D721Med (cell line): Measurements from ENCODE around the gene ZNF724.
"Not testable (repeated sequence)": the region's sequence is repeated elsewhere in the genome, so short reads cannot be mapped to it uniquely, and the experiment has no call there.

Source experiments
- DNase-seq: peaks from one replicate; pipeline ENCODE4 v3.0.0; 2011; ENCODE audit warnings: low spot score; ENCODE audit not compliant: insufficient read length
- FAIRE-seq: peaks from 2 replicates; lab custom pipeline; 2011; peaks lifted over from hg19 to GRCh38; lab: Jason Lieb, UNC
- CTCF ChIP-seq: IDR thresholded peaks from 2 replicates; pipeline ENCODE4 v1.5.1; 2012; ENCODE audit warnings: mild to moderate bottlenecking, control low read depth; ENCODE audit not compliant: insufficient read depth; ENCODE audit errors: missing control alignments

Gene ZNF724

GRCh38 chr19:23281663-23282276, 31.6 kb upstream of the ZNF724 start:
- FAIRE-seq = no peak
- TF ChIP-seq CTCF = no peak
- DNase-seq = no peak

- not testable (repeated sequence) for DNase-seq, FAIRE-seq
Measured at GRCh38 chr19:23278118-23278517, 27.9 kb upstream of the ZNF724 start.

- peak; percentile 5 for TF ChIP-seq CTCF
- FAIRE-seq = peak; percentile 70
- peak; percentile 84 for DNase-seq
Measured at GRCh38 chr19:23273590-23274412, 23.6 kb upstream of the ZNF724 start.

GRCh38 chr19:23273022-23273589, 22.9 kb upstream of the ZNF724 start:
- DNase-seq (no peak), FAIRE-seq (peak; percentile 29)

GRCh38 chr19:23263870-23264590, 13.8 kb upstream of the ZNF724 start:
- DNase-seq (no peak), FAIRE-seq (no peak)
- no peak for TF ChIP-seq CTCF

More at GRCh38 chr19:23273022-23273589, 22.9 kb upstream of the ZNF724 start:
- TF ChIP-seq CTCF = no peak

GRCh38 chr19:23263396-23263795, 13.2 kb upstream of the ZNF724 start:
- TF ChIP-seq CTCF = no peak
- FAIRE-seq (no peak), DNase-seq (no peak)

GRCh38 chr19:23262920-23263319, 12.7 kb upstream of the ZNF724 start:
- FAIRE-seq (no peak), DNase-seq (no peak)
- TF ChIP-seq CTCF = no peak
